ENCODE measurements around the gene NANOS3. TPM values are rescaled to one million over a fixed set of nuclear protein-coding genes. Genes with fewer than 3 reads are reported as not detected.

NANOS3 gene
- total RNA-seq, 6 donors from 2014 or later = 1.3 to 5.2 TPM; not detected in 4

DNA sequence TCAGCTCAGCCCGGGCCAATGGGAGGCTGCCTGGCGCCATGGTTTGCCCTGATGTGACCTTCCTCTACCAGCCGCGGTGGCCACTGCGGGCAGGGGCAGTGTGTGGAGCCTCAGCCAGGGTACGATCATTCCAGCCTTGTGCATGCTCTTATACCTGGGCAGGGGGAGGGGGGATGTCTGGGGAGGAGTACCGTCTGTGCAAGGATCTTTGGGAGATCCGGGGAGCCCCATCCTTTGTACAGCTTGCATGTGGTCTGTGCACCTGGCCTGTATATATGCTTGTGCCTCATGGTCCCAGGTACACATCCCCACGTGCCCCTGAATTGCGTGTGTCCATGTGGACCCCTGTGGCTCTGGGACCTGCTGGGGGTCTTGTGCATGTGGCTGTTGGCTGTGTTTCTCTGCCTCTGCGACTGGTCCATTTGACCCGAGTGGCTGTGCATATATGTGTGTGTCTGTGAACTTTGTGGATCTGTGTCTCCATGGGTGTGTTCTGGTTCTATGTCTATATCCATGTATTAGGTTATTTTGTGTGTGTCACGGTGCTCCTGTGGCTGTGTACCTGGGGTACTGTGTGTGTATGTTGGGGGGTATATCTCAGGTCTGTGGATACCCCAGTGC lies 12.8 kb upstream of the NANOS3 start:
- peak overlapping the region in 2 of 4 donors; percentile 64 to 71 for H3K27ac ChIP-seq
- DNase-seq (peak in 1 of 2 donors; percentile 62), ATAC-seq (ENCODE audit: low FRiP score in 2 of 2) (no peak)
- H3K9me3 ChIP-seq = no peaks in the 10 kb centered on the region
- H3K4me3 ChIP-seq = no peak overlapping the region
- TF ChIP-seq POLR2A (IDR thresholded peaks at IDR 0.05) (no peak), POLR2AphosphoS5 (IDR thresholded peaks at IDR 0.05) (no peak), EP300 (IDR thresholded peaks at IDR 0.05) (no peak), CTCF (IDR thresholded peaks at IDR 0.05) (no peak)
- 28 to 31% methylated on average over 2 to 13 of the region's 13 CpGs for WGBS, 2 donors
- no peaks in the 10 kb centered on the region for H3K36me3 ChIP-seq
- peaks cover 0 to 13% (median 4%) of the 10 kb centered on the region in 4 donors for H3K27me3 ChIP-seq
- H3K4me1 ChIP-seq = peaks cover 22 to 52% (median 39%) of the 10 kb centered on the region in 4 donors

DNA sequence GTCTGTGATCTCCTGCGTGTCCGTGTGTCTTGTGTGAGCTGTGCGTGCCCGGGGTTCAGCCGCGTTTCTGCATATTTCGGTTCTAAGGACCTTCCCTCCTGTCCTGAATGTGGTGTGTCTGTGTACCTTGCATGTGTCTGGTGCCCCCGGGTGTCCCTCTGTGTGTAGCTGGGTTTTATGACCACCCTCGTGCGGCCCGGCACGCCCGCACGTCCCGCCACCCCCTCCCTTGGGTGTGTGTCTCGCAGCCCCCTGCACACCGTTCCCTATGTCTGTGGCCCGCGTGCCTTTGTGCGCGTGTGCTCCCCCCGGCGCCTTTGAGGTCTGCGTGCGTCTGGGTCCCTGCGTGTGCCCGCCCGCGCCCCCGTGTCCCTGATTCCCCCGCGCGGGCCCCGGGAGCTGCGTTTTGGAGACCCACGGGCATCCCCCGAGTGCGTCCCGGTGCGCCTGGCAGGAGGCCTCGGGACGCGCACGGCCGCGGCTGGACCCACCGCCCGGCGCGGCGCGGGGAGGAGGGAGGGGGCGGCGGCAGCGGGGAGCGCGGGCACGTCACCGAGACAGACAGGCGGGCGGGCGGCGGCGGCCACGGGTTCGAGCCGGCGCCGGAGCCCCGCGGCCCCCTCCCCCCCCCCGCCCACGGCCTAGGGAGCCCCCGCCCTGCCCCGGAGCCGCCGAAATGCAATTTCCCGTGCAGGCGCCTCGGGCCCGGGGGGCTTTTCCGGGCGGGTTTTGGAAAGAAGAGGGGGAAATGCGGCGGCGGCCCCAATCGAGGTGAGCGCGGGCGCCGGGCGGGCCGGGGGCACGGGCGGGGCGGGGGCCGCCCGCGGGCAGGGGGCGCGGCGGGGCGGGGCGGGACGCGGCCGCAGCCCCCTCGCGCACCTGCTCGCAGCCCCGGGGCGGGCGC lies 12.0 kb upstream of the NANOS3 start:
- DNase-seq (peak in 1 of 2 donors; percentile 87), ATAC-seq (ENCODE audit: low FRiP score in 2 of 2) (no peak)
- Histone ChIP-seq H3K9me3 (no peaks in the 10 kb centered on the region), H3K27ac (peak overlapping the region; percentile 30 to 71 (median 56)), H3K36me3 (no peaks in the 10 kb centered on the region), H3K4me3 (peak overlapping the region in 3 of 4 donors; percentile 57 to 79 (median 75)), H3K4me1 (peaks cover 22 to 52% (median 39%) of the 10 kb centered on the region in 4 donors), H3K27me3 (peaks cover 0 to 13% (median 4%) of the 10 kb centered on the region in 4 donors)
- 11 to 60% methylated on average over 1 to 37 of the region's 113 CpGs for WGBS, 2 donors
- TF ChIP-seq CTCF (IDR thresholded peaks at IDR 0.05) = no peak
- no peak for TF ChIP-seq POLR2A (IDR thresholded peaks at IDR 0.05)

DNA sequence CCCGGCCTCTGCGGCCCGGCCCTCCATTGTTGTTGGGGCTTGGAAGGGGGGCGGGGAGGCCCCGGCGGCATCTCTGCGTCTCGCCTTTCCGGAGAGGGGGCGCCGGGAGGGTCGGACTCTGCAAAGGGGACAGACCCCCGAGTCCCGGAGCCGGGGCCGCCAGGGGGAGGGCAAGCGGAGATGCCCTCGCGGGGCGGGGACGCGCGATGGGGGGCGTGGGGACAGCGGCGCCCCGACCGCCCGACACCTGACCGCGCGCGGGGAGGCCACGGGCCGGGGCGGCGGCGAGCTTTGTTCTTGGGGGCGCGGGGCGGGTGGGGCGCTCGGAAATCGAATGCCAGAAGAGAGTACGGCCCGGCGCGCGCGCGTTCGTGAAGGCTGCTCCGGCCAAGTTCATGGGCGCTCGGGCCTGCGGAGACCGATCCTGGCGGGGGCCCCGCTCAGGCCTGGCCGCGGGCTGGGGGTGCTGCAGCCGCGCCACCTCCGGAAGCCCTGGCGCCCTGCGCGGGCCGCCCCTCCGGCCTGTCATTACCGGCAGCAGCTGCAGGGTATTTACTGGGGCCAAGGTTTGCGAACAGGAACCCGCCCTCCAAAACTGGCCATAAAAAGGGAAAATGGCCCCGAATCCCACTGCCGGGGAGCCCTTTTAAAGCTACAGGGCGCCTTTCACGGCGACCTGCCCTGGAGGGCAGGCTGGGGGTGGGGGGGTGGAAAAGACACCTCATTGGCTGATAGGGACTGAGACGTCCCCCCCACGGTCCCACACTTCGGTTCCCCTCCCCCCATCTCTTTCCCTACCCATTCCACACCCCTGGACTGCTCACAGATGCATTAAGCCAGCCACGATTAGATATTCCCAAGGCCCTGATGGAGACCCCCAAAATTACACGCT lies 11.1 kb upstream of the NANOS3 start:
- H3K4me1 ChIP-seq = peaks cover 22 to 48% (median 37%) of the 10 kb centered on the region in 4 donors
- H3K9me3 ChIP-seq = no peaks in the 10 kb centered on the region
- ATAC-seq (ENCODE audit: low FRiP score in 2 of 2) (no peak), DNase-seq (peak in 1 of 2 donors; percentile 90)
- H3K27ac ChIP-seq = peak overlapping the region; percentile 35 to 71 (median 62)
- WGBS, 2 donors = 3 to 8% methylated on average over 13 to 38 of the region's 82 CpGs
- no peaks in the 10 kb centered on the region for H3K36me3 ChIP-seq
- H3K4me3 ChIP-seq = peak overlapping the region; percentile 57 to 79 (median 66)
- peaks cover 0 to 13% (median 4%) of the 10 kb centered on the region in 4 donors for H3K27me3 ChIP-seq
- no peak for TF ChIP-seq CTCF (IDR thresholded peaks at IDR 0.05)
- TF ChIP-seq POLR2AphosphoS5 (IDR thresholded peaks at IDR 0.05) = no peak
- TF ChIP-seq POLR2A (IDR thresholded peaks at IDR 0.05) = no peak
- no peak for TF ChIP-seq EP300 (IDR thresholded peaks at IDR 0.05)

DNA sequence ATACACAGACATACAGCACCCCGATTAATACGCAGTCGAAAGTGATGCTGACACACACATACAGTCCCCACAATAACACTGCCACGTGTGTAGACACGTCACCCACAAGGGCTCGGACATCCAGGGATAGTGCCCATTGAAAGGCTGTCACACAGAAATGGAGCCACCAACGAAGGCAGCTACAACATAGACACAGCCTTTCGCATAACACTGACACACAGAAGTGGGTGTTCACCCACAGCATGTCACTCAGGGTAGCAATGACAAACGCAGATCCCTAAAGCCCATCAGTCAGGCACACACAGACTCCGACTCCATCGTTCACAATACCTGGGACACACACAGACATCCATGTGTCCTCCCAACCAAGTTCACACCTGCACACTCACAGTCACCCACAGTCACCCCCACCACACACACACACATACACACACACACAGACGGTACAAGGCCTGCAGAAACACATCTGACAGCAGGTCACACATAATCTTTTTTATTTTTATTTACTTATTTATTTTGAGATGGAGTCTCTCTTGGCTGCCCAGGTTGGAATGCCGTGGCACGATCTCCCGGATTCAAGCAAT lies 10.4 kb upstream of the NANOS3 start:
- TF ChIP-seq POLR2AphosphoS5 (IDR thresholded peaks at IDR 0.05) (no peak), POLR2A (IDR thresholded peaks at IDR 0.05) (no peak), CTCF (IDR thresholded peaks at IDR 0.05) (no peak)
- 67 to 71% methylated on average over 15 of the region's 15 CpGs for WGBS, 2 donors
- peak overlapping the region; percentile 57 to 79 (median 66) for H3K4me3 ChIP-seq

More for the DNA sequence above, 10.4 kb upstream of the NANOS3 start:
- Histone ChIP-seq H3K27ac (peak overlapping the region in 3 of 4 donors; percentile 35 to 71 (median 63)), H3K4me1 (peaks cover 20 to 41% (median 30%) of the 10 kb centered on the region in 4 donors), H3K27me3 (peaks cover 0 to 13% (median 4%) of the 10 kb centered on the region in 4 donors), H3K36me3 (no peaks in the 10 kb centered on the region), H3K9me3 (no peaks in the 10 kb centered on the region)
- ATAC-seq (ENCODE audit: low FRiP score in 2 of 2) (no peak), DNase-seq (no peak)

Measured in upper lobe of left lung (tissue), 6 donors.